Measurements from ENCODE around the gene MRPL34. TPM values are rescaled to one million over a fixed set of nuclear protein-coding genes. Genes with fewer than 3 reads are reported as not detected.

The MRPL34 gene
- total RNA-seq, 2 experiments from 2014 or later, result 28.4 to 28.7 TPM

GRCh38 chr19:17296273-17296672, 9.4 kb upstream of the MRPL34 start:
- DNase-seq (no peak), ATAC-seq (ENCODE audit: poor library complexity) (no peak)
- Histone ChIP-seq H3K4me1 (ENCODE audit: insufficient read depth, low read length) (peaks cover 15% of the 10 kb centered on the region), H3K27me3 (ENCODE audit: control insufficient read depth in 1 of 2, insufficient read depth in 2 of 2, low read length in 2 of 2) (no peaks in the 10 kb centered on the region), H3K27ac (ENCODE audit: low read depth in 1 of 2, low read length in 2 of 2) (no peak overlapping the region), H3K4me3 (ENCODE audit: low read length) (no peak overlapping the region), H3K36me3 (ENCODE audit: insufficient read depth, low read length) (no peaks in the 10 kb centered on the region), H3K9me3 (ENCODE audit: control insufficient read depth in 1 of 2, insufficient read depth in 1 of 2, low read length in 2 of 2) (peaks cover 0 to 9% of the 10 kb centered on the region in 2 experiments)
- intact Hi-C loops (cut with DNase I, micrococcal nuclease), result no loop called here
- no peaks in the 10 kb centered on the region for H3K9me3 Mint-ChIP-seq
- no peak overlapping the region for H3K4me3 Mint-ChIP-seq
- H3K27ac Mint-ChIP-seq, result no peak overlapping the region
- peaks cover 10% of the 10 kb centered on the region for H3K36me3 Mint-ChIP-seq (ENCODE audit: low read depth)
- POLR2A ChIA-PET, result interaction anchor here (0.7 to 1.2 kb wide), 2 partner anchors 9 to 81 kb away, joined by 3 to 6 read pairs; partner anchors contain the start of genes MRPL34 and USE1
- CTCF ChIA-PET, result interaction anchor here (1.1 kb wide), 1 partner anchor 9 kb away, joined by 5 read pairs; the partner anchor contains the start of gene MRPL34
- TF ChIP-seq, protein P1, sequence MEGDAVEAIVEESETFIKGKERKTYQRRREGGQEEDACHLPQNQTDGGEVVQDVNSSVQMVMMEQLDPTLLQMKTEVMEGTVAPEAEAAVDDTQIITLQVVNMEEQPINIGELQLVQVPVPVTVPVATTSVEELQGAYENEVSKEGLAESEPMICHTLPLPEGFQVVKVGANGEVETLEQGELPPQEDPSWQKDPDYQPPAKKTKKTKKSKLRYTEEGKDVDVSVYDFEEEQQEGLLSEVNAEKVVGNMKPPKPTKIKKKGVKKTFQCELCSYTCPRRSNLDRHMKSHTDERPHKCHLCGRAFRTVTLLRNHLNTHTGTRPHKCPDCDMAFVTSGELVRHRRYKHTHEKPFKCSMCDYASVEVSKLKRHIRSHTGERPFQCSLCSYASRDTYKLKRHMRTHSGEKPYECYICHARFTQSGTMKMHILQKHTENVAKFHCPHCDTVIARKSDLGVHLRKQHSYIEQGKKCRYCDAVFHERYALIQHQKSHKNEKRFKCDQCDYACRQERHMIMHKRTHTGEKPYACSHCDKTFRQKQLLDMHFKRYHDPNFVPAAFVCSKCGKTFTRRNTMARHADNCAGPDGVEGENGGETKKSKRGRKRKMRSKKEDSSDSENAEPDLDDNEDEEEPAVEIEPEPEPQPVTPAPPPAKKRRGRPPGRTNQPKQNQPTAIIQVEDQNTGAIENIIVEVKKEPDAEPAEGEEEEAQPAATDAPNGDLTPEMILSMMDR (IDR thresholded peaks at IDR 0.05), result no peak
- peaks cover 6% of the 10 kb centered on the region for H3K4me1 Mint-ChIP-seq (ENCODE audit: low read depth)
- H3K27me3 Mint-ChIP-seq, result no peaks in the 10 kb centered on the region

DNA sequence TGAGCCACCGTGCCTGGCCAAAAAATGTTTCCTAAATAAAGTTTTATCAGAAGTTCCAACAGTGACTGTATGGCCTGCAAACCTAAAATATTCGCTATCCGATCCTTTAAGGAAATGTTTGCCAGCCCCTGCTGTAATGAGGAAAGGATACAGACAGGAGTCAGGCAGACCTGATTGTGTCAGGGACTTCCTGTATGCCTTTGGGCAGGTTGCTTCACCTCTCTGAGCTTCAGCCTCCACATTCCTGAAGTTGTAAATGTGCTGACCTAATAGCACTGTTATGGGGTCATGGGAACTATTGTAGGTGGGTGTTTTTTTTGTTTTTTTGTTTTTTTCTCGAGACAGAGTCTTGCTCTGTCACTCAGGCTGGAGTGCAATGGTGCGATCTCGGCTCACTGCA, 8.7 kb upstream of the MRPL34 start:
- DNase-seq, result no peak
- Mint-ChIP-seq H3K9me3 (no peaks in the 10 kb centered on the region), H3K36me3 (ENCODE audit: low read depth) (peaks cover 11% of the 10 kb centered on the region), H3K27ac (no peak overlapping the region), H3K4me1 (ENCODE audit: low read depth) (peaks cover 8% of the 10 kb centered on the region), H3K4me3 (no peak overlapping the region), H3K27me3 (no peaks in the 10 kb centered on the region)
- POLR2A ChIA-PET, result interaction anchor here (1.2 kb wide), 1 partner anchor 8 kb away, joined by 6 read pairs; the partner anchor contains the start of gene MRPL34
- Histone ChIP-seq H3K9me3 (ENCODE audit: control insufficient read depth in 1 of 2, insufficient read depth in 1 of 2, low read length in 2 of 2) (peaks cover 0 to 9% of the 10 kb centered on the region in 2 experiments), H3K27ac (ENCODE audit: low read depth in 1 of 2, low read length in 2 of 2) (no peak overlapping the region), H3K4me3 (ENCODE audit: low read length) (no peak overlapping the region), H3K27me3 (ENCODE audit: control insufficient read depth in 1 of 2, insufficient read depth in 2 of 2, low read length in 2 of 2) (no peaks in the 10 kb centered on the region), H3K36me3 (ENCODE audit: insufficient read depth, low read length) (no peaks in the 10 kb centered on the region), H3K4me1 (ENCODE audit: insufficient read depth, low read length) (peaks cover 11% of the 10 kb centered on the region)
- TF ChIP-seq, protein P1 (IDR thresholded peaks at IDR 0.05), result no peak
- CTCF ChIA-PET, result interaction anchor here (1.1 to 1.3 kb wide), 2 partner anchors 8 to 12 kb away, joined by 3 to 5 read pairs; partner anchors contain the start of genes DDA1 and MRPL34
- intact Hi-C loops (cut with DNase I, micrococcal nuclease), result no loop called here
- ATAC-seq (ENCODE audit: poor library complexity), result no peak

DNA sequence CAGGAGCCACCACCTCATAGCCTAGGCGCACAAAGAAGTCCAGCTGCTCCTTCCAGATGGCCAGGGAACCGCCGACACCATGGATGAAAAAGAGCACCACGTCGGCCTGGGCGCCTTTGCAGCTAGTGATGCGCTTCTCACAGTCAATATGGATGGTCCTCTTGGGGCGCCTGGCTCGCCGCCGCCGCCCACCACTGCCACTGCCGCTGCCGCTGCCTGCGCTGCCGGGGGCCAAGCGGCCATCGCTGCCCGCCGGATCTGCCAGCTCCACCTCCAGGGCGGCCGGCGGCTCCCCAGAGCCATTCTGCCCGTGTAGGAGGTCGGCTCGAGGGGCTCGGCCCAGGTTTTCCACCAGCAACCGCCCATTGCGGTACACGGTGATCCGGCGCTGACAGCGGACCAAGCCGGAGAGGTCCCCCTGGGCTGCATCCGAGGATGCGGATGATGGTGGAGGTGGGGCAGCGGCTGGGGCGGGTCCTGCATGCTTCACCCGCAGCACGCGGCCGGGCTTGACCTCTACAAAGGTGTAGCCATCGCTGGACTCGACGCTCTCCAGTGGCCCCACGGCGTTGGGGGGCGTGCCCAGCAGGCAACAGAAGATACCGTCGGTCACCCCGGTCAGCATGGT, 4.6 kb upstream of the MRPL34 start:
- no peak overlapping the region for H3K27ac Mint-ChIP-seq
- Histone ChIP-seq H3K27me3 (ENCODE audit: control insufficient read depth in 1 of 2, insufficient read depth in 2 of 2, low read length in 2 of 2) (no peaks in the 10 kb centered on the region), H3K4me1 (ENCODE audit: insufficient read depth, low read length) (peaks cover 35% of the 10 kb centered on the region), H3K4me3 (ENCODE audit: low read length) (no peak overlapping the region), H3K9me3 (ENCODE audit: control insufficient read depth in 1 of 2, insufficient read depth in 1 of 2, low read length in 2 of 2) (peaks cover 0 to 4% of the 10 kb centered on the region in 2 experiments), H3K27ac (ENCODE audit: low read depth in 1 of 2, low read length in 2 of 2) (no peak overlapping the region), H3K36me3 (ENCODE audit: insufficient read depth, low read length) (no peaks in the 10 kb centered on the region)
- no peaks in the 10 kb centered on the region for H3K9me3 Mint-ChIP-seq
- DNase-seq, result peak in 1 of 14 experiments; percentile 36
- intact Hi-C loops (cut with DNase I, micrococcal nuclease), result no loop called here
- peaks cover 17% of the 10 kb centered on the region for H3K36me3 Mint-ChIP-seq (ENCODE audit: low read depth)
- H3K4me3 Mint-ChIP-seq, result peak overlapping the region; percentile 11
- H3K4me1 Mint-ChIP-seq (ENCODE audit: low read depth), result peaks cover 35% of the 10 kb centered on the region
- H3K27me3 Mint-ChIP-seq, result no peaks in the 10 kb centered on the region
- TF ChIP-seq, protein P1 (IDR thresholded peaks at IDR 0.05), result no peak
- ChIA-PET POLR2A (no interaction called here), CTCF (no interaction called here)
- ATAC-seq (ENCODE audit: poor library complexity), result no peak
